ENCODE measurements around the gene SMIM14.

The SMIM14 gene

GRCh38 chr4:39497909-39498726 lies 140.5 kb downstream of the SMIM14 start:
- DNase-seq (ENCODE audit: low read depth) = no peak
